D721Med (cell line): ENCODE results near the gene C22orf23.

Experiments used
- DNase-seq: peaks from one replicate; pipeline ENCODE4 v3.0.0; 2011; ENCODE audit warnings: low spot score; ENCODE audit not compliant: insufficient read length
- FAIRE-seq: peaks from 2 replicates; lab custom pipeline; 2011; peaks lifted over from hg19 to GRCh38; lab: Jason Lieb, UNC
- CTCF ChIP-seq: IDR thresholded peaks from 2 replicates; pipeline ENCODE4 v1.5.1; 2012; ENCODE audit warnings: mild to moderate bottlenecking, control low read depth; ENCODE audit not compliant: insufficient read depth; ENCODE audit errors: missing control alignments

Gene C22orf23

DNA sequence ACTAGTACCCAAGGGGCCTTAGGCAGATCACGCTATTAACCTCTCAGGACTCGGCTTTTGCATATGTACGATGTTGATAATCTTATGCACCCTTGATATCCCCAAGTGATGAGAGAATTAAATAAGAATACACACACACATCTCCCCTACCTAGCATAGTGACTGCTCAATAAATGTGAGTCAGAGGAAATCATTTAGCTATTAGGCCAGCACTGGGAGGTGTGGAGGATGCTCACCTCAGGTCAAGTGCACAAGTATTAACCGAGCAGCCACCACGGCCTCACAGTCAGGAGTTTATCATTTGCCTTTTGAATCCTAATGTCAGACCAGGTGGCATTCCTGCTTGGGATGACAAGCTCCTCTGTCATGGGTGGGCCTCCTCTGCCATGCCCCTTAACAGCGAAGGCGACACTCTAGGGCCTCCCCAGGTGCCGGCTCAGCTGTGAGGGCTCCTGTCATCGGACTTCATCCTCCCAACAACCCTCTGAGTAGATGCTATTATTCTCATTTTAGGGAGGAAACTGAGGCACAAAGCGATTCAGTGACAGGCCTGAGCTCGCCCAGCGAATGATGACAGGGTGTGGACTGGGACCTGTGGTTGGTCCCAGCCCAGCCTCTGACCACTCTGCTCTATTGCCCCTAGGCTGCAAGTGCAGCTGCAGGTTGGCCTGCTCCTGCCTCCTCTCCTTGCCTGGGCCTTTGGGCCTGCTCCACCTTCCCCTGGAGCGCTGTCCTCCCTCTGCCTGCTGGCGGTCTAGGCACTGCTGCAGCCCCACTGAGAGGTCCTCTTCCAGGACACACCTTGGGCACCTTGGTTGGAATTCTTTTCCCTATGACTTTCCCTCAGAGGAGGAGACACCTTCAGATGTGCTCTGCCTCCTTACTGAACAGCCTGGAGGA lies 36.0 kb upstream of the C22orf23 start:
- DNase-seq (no peak), FAIRE-seq (no peak)
- no peak for TF ChIP-seq CTCF

- TF ChIP-seq CTCF, result no peak
- FAIRE-seq (no peak), DNase-seq (no peak)
These were observed 33.0 kb upstream of the C22orf23 start for GRCh38 chr22:37986371-37986770.

DNA sequence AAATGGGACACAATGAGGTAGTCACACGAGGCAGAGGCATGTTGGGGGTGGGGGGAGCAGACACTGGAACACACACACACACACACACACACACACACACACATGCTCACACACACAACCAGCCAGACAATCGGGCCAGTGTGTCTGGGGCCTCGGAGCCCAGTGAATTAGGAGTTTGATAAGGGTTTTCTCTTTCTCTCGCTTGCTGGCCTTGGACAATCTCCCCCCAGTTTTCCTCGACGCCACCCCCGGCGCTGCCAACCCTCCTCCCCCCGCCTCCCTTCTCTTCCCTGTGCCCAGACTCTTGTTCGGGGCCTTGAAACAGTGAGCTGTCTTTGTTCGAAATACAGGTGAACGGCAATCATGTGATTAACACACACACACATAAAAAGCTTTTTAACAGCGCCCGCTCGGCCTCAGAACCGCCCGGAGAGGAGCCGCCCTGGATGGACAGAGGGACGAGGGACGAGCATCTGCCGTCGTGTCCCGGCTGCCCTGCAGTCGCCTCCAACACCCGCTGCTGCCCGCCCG lies 32.4 kb upstream of the C22orf23 start:
- FAIRE-seq (no peak), DNase-seq (no peak)
- no peak for TF ChIP-seq CTCF

DNA sequence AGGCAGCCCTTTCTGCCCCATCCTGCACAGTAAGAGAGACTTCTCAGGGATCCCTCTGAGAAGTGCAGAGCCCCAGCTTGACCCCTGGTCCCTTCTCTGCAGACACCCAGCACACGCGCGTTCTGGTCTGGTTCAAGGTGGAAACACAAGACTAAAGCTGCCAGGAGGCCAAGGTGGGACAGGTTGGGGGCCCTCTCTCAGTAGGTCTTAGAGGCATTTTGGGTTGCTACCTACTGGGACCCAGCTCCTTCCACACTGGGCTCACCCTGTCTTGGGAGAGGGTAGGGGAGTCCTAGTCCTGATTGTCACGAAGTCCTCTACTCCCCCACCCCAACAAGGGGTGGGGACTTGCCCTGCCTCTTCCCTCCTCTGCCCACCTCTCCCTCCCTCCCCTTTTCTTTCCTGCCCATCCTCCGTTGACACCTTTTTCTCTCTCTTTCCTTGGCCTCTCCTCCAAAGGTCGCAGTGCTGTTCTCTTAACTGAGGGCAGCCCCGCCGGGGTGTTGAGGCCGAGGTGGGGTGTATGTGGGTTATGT lies 31.7 kb upstream of the C22orf23 start:
- no peak for DNase-seq
- TF ChIP-seq CTCF, result no peak
- no peak for FAIRE-seq

DNA sequence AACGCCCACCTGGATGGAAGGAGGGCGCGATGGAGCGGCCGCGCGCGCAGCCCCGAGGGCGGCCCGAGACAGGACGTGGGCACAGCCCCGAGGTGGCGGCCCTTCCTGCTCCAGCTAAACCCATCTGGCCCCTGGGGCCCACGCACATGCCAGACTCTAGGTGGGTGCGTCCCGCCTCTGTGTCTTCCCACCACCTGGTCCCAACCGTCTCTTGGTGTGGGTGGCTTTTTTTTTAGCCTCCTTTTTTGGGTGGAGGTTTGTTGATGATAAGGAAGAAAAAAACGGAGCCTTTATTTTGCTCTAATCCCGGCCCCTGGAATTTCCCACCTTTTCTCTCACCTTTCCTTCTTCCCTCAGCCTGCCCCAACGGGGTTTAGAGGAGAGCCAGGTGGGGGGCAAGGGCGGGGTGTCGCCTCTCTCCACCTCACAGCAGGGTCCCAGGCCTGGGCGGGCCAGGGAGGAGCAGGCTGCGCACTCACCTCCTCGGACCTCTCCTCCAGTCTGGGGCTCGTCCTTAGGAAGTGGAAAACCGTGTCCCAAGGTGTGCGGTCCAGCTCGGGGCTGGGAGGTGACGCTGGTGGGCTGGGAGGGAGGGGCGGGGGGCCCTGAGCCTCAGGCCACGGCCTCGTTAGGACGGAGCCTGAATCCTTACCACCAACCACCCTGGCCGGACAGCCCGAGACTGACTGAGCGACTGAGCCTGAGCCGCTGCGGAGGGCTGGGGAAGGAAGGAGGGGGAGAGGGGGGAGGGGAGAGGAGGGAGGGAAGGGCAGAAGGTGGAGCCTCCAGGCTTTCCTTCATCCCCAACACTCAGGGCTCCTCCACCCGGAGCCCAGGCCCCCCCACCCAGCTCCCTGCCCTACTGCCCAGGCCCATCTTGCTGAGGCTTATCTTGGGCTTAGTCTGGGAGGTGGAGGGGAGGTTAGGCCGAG lies 30.7 kb upstream of the C22orf23 start, which contains the start of gene SOX10:
TSS of gene SOX10 (minus strand) at position 696 of the 932 bp plus-strand sequence. CDS start 771 bp downstream, outside the sequence.
- FAIRE-seq, result no peak
- TF ChIP-seq CTCF, result no peak

DNA sequence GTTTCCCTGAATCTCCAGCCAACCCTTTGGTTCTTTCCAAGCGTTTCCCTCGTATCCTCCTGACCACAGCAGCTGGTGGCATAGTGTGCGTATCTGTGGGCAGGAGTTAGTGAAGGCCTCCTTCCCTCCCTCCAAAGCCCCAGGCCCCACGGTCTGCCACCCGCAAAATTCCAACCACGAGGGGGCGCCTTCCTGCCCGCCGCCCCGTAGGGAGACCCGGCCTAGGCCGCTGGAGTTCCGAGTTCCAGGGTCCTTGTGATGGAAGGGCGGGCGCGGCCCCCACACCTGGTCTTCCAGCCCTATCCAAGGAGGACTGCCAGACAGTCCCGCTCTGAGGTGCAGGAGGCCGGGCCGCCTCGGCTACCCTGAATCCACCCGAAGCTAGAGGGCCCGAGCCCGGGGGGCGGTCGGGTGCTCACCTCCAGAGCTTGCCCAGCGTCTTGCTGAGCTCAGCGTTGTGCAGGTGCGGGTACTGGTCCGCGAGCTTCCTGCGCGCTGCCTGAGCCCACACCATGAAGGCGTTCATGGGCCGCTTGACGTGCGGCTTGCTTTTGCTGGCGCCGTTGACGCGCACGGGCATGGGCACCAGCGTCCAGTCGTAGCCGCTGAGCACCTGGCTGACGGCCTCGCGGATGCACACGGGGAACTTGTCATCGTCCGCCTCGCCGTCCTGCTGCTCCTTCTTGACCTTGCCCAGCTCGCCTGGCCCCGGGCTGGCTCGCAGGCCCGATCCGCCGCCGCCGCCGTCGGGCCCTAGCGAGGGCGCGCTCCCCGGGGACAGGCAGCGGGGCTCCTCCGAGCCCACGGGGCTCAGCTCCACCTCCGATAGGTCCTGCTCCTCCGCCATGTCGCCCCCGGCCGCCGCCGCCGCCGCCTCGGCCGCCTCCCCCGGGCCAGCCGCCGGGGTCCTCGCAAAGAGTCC lies 29.8 kb upstream of the C22orf23 start:
- DNase-seq (no peak), FAIRE-seq (no peak)
- TF ChIP-seq CTCF, result no peak

More for the DNA sequence above, 30.7 kb upstream of the C22orf23 start, which contains the start of gene SOX10:
- no peak for DNase-seq
